ENCODE measurements around the gene BCAP31. TPM values are rescaled to one million over a fixed set of nuclear protein-coding genes. Genes with fewer than 3 reads are reported as not detected.

BCAP31 gene
- total and polyA plus RNA-seq, 2 of the 13 experiments (the other 11 are each of a cell fraction or from before 2014, with no cell fraction given): 139 to 178 TPM

DNA sequence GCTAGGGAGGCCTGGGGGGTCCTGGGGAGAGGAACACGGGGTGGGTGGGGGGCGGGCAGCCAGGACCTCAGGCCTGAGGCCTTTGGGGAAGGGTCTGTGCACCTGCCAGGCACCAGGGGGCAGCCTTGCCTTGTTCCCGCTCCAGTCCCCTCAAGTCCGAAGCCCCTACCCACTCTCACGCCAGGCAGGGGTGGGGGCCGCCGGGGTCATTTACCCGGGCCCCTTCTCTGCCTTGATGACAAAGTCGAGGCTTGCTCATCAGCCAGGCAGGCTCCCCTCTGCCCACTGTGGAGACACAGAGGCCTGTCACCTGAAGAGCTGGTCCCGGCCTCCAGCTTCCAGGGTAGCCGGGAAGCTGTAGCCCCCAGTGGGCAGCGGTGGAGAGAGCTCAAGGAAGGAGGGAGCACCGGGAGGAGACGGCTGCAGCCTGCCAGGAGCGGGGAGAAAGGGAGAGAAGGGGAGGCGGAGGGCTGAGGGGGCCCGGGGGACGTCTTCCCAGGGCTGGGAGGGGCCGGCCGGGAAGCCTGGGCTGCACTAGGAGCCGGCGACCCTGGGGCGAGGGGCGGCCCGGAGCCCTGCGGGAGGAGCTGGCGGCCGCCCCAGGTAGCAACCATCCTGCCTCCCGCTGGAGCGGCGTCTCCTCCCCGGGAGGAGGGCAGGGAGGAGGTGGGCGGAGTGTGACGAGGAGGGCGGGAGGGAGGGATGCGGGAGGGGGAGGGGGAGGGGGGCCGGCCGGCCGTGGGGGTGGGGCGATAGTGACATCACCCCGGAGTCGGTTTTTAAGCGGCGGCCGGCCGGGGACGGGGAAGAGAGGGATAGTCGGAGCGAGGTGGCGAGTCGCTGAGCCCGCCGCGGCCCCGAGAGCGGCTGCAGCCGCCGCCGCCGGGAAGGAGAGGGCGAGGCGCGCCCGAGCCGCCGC lies 36.8 kb downstream of the BCAP31 start, which contains the start of gene SLC6A8 (continued):
- TF ChIP-seq KDM2A (CRISPR knock-in tag; IDR thresholded peaks at IDR 0.05; ENCODE audit: borderline replicate concordance, low read depth) (peak; percentile 23; the same call in 1 of the 2 replicates), PHF21A (CRISPR knock-in tag; IDR thresholded peaks at IDR 0.05) (0 out of 2 replicates have a peak, but pooled peaks have one; percentile 19), PRMT3 (CRISPR knock-in tag; IDR thresholded peaks at IDR 0.05; ENCODE audit: borderline replicate concordance, low read depth) (no peak), ZNF263 (CRISPR knock-in tag; IDR thresholded peaks at IDR 0.05) (peak; percentile 76)
- TF ChIP-seq, protein P1, sequence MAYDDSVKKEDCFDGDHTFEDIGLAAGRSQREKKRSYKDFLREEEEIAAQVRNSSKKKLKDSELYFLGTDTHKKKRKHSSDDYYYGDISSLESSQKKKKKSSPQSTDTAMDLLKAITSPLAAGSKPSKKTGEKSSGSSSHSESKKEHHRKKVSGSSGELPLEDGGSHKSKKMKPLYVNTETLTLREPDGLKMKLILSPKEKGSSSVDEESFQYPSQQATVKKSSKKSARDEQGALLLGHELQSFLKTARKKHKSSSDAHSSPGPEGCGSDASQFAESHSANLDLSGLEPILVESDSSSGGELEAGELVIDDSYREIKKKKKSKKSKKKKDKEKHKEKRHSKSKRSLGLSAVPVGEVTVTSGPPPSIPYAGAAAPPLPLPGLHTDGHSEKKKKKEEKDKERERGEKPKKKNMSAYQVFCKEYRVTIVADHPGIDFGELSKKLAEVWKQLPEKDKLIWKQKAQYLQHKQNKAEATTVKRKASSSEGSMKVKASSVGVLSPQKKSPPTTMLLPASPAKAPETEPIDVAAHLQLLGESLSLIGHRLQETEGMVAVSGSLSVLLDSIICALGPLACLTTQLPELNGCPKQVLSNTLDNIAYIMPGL (CRISPR knock-in tag; IDR thresholded peaks at IDR 0.05; ENCODE audit: borderline replicate concordance in 1 of 2, low read depth in 1 of 2): peak in 1 of 2 experiments; percentile 30; a peak in 1 of 4 replicates
- TF ChIP-seq, protein P2, sequence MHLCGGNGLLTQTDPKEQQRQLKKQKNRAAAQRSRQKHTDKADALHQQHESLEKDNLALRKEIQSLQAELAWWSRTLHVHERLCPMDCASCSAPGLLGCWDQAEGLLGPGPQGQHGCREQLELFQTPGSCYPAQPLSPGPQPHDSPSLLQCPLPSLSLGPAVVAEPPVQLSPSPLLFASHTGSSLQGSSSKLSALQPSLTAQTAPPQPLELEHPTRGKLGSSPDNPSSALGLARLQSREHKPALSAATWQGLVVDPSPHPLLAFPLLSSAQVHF (CRISPR knock-in tag; IDR thresholded peaks at IDR 0.05): no peak
- TF ChIP-seq, protein P3, sequence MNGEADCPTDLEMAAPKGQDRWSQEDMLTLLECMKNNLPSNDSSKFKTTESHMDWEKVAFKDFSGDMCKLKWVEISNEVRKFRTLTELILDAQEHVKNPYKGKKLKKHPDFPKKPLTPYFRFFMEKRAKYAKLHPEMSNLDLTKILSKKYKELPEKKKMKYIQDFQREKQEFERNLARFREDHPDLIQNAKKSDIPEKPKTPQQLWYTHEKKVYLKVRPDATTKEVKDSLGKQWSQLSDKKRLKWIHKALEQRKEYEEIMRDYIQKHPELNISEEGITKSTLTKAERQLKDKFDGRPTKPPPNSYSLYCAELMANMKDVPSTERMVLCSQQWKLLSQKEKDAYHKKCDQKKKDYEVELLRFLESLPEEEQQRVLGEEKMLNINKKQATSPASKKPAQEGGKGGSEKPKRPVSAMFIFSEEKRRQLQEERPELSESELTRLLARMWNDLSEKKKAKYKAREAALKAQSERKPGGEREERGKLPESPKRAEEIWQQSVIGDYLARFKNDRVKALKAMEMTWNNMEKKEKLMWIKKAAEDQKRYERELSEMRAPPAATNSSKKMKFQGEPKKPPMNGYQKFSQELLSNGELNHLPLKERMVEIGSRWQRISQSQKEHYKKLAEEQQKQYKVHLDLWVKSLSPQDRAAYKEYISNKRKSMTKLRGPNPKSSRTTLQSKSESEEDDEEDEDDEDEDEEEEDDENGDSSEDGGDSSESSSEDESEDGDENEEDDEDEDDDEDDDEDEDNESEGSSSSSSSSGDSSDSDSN (CRISPR knock-in tag; IDR thresholded peaks at IDR 0.05): peak; percentile 24; the same call in 1 of the 2 replicates

All from HepG2 (cell line).